BE2C (cell line): ENCODE measurements around the gene ASTN1.

Experiments used
- DNase-seq: peaks from one replicate; pipeline ENCODE4 v3.0.0-alpha.2; 2020
- H3K27me3 ChIP-seq: fragments of 250-450 bp; sonication (Bioruptor Pico); 2 replicates; pipeline ENCODE4 v1.5.1; 2020; ENCODE audit warnings: mild to moderate bottlenecking
- H3K36me3 ChIP-seq: fragments of 250-450 bp; sonication (Bioruptor Pico); 2 replicates; pipeline ENCODE4 v1.5.1; 2020; ENCODE audit warnings: mild to moderate bottlenecking
- H3K4me1 ChIP-seq: fragments of 250-450 bp; sonication (Bioruptor Pico); 2 replicates; pipeline ENCODE4 v1.5.1; 2020
- H3K4me3 ChIP-seq: 2 replicates; pipeline ENCODE4 v1.5.1; 2011; ENCODE audit warnings: low read depth, low read length
- H3K9me3 ChIP-seq: fragments of 250-450 bp; sonication (Bioruptor Pico); 2 replicates; pipeline ENCODE4 v1.5.1; 2020
- CTCF ChIP-seq: IDR thresholded peaks from 2 replicates; pipeline ENCODE4 v1.5.1; 2012; ENCODE audit warnings: mild to moderate bottlenecking, low read depth, low read length

ASTN1 gene

GRCh38 chr1:176989754-176990153 lies 174.8 kb downstream of the ASTN1 start:
- no peak for TF ChIP-seq CTCF
- no peaks in the 10 kb centered on the region for H3K36me3 ChIP-seq
- no peaks in the 10 kb centered on the region for H3K27me3 ChIP-seq
- no peak overlapping the region for H3K4me3 ChIP-seq
- DNase-seq, result no peak
- H3K4me1 ChIP-seq, result no peaks in the 10 kb centered on the region
- H3K9me3 ChIP-seq, result no peaks in the 10 kb centered on the region

- Histone ChIP-seq H3K4me1 (no peaks in the 10 kb centered on the region), H3K36me3 (no peaks in the 10 kb centered on the region), H3K4me3 (no peak overlapping the region), H3K27me3 (no peaks in the 10 kb centered on the region), H3K9me3 (no peaks in the 10 kb centered on the region)
- no peak for DNase-seq
- no peak for TF ChIP-seq CTCF
These were observed 175.5 kb downstream of the ASTN1 start for GRCh38 chr1:176989023-176989422.

- no peak for TF ChIP-seq CTCF
- H3K9me3 ChIP-seq, result no peaks in the 10 kb centered on the region
- H3K27me3 ChIP-seq, result no peaks in the 10 kb centered on the region
- DNase-seq, result no peak
- H3K4me1 ChIP-seq, result no peaks in the 10 kb centered on the region
- H3K4me3 ChIP-seq, result no peak overlapping the region
- no peaks in the 10 kb centered on the region for H3K36me3 ChIP-seq
These were observed 177.5 kb downstream of the ASTN1 start for GRCh38 chr1:176987016-176987415.

GRCh38 chr1:176983731-176984130 lies 180.8 kb downstream of the ASTN1 start:
- DNase-seq, result no peak
- Histone ChIP-seq H3K27me3 (no peaks in the 10 kb centered on the region), H3K4me1 (no peaks in the 10 kb centered on the region), H3K4me3 (no peak overlapping the region), H3K36me3 (no peaks in the 10 kb centered on the region), H3K9me3 (no peaks in the 10 kb centered on the region)
- TF ChIP-seq CTCF, result no peak

GRCh38 chr1:176976771-176977170 lies 187.7 kb downstream of the ASTN1 start:
- no peak for TF ChIP-seq CTCF
- DNase-seq, result no peak
- Histone ChIP-seq H3K4me1 (no peaks in the 10 kb centered on the region), H3K9me3 (no peaks in the 10 kb centered on the region), H3K27me3 (no peaks in the 10 kb centered on the region), H3K4me3 (no peak overlapping the region), H3K36me3 (no peaks in the 10 kb centered on the region)

GRCh38 chr1:176976225-176976624 lies 188.3 kb downstream of the ASTN1 start:
- DNase-seq, result no peak
- H3K36me3 ChIP-seq, result no peaks in the 10 kb centered on the region
- no peaks in the 10 kb centered on the region for H3K9me3 ChIP-seq
- no peaks in the 10 kb centered on the region for H3K4me1 ChIP-seq
- no peaks in the 10 kb centered on the region for H3K27me3 ChIP-seq
- no peak overlapping the region for H3K4me3 ChIP-seq
- no peak for TF ChIP-seq CTCF
